ENCODE results near the gene SH3PXD2A.

- TF ChIP-seq CTCF (IDR thresholded peaks at IDR 0.05 in 8 of 11, conservative IDR thresholded peaks at IDR 0.05 in 3 of 11) (no peak), POLR2A (IDR thresholded peaks at IDR 0.05) (no peak)
Observed at GRCh38 chr10:103740611-103741010, 114.8 kb downstream of the SH3PXD2A start.
